ENCODE results near the gene LRRC75B. TPM values are rescaled to one million over a fixed set of nuclear protein-coding genes. Genes with fewer than 3 reads are reported as not detected.

Gene LRRC75B
- total RNA-seq, 6 experiments from 2014 or later = 11.8 to 28.0 (median 21.5) TPM

DNA sequence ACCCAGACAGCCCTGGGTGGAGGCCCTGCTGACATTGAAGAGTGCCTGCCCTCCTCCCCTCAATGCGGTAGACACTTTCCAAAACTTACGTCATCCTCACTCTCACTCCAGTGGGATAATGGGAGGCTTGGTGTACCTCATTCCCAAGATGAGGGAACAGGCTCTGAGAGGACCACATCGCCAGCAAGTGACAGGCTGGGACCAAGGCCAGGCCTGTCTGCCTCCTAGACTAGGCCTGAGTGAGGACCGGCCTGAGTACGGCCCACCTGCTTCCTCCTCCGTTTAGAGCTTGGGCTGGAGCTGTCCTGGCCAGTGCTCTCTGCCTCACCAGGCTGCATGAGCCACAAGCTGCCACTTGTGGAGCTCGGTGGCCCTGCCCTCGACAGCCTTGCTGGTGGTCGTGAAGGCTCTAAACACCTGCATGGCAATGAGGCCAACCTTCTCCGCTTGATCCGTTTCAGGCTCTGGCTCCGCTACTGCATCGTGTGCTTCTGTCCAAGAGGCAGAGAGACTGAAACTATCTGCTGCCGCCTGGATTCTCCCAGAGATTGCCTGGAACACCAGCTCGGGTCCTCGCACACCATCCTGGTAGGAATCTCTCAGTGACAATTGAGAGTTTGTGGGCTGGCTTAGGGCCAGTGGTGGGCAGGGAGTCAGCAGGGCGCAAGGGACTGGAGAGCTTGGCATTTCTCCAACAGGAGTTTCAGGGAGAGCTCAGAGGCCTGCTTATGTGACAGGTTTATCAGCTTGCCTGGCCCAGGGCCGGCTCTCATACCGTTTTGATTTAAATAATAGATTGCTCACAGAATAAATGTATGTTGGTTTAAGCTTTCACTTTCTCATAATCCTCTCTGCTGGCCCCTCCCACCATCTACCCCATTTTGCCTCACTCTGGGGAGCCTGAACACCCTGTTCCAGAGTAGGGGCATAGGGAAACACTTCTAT is 9.4 kb downstream of the LRRC75B start:
- WGBS (ENCODE audit: insufficient coverage, low coverage, low lambda C conversion rate, missing lambda C conversion rate) = 69% methylated on average over 11 of the region's 19 CpGs
- Histone ChIP-seq H3K36me3 (peaks cover 0 to 8% (median 0%) of the 10 kb centered on the region in 4 donors), H3K9me3 (no peaks in the 10 kb centered on the region), H3K4me3 (no peak overlapping the region), H3K4me1 (peaks cover 0 to 14% (median 7%) of the 10 kb centered on the region in 4 donors), H3K27me3 (no peaks in the 10 kb centered on the region), H3K27ac (peak overlapping the region in 2 of 3 donors; percentile 13 to 43)
- no peak for DNase-seq
- intact Hi-C loops (cut with DNase I) = no loop called here
- TF ChIP-seq CTCF (IDR thresholded peaks at IDR 0.05) = no peak
- no peak for TF ChIP-seq POLR2A (IDR thresholded peaks at IDR 0.05)
- peak; percentile 8 to 43 (median 24) for ATAC-seq

DNA sequence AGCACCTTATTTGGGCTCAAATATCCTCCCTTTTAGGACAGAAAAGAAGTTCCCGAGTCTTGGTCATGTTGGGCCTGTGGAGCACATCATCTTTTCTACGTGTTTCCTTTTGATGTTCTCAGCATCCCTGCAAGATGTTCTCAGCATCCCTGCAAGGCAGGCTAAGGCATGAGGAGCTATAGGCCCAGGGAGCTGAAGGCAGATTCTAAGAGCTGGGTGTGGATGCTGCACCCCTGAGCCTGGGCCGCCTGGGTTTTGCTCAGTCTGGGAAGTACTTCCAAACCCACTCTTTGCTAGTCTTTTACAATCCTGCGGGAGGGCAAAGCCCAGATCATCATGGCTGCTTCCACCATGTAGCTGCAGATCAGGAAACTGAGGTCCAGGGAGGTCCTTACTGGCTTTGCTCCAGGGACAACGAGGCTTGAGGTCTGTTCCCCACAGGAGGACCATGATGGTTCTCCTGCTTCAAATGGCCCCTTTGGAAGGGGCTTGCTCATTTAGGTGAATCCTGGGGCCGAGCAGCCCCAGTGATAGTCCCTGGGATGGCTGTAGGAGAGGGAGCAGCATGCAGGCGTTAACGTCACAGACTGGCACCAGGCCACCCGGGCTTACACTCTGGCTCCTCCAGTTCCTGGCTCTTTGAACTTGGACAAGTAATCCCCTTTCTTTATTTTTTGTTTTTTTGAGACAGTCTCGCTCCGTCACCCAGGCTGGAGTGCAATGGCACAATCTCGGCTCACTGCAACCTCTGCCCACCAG is 10.6 kb downstream of the LRRC75B start:
- no peak overlapping the region for H3K4me3 ChIP-seq

DNA sequence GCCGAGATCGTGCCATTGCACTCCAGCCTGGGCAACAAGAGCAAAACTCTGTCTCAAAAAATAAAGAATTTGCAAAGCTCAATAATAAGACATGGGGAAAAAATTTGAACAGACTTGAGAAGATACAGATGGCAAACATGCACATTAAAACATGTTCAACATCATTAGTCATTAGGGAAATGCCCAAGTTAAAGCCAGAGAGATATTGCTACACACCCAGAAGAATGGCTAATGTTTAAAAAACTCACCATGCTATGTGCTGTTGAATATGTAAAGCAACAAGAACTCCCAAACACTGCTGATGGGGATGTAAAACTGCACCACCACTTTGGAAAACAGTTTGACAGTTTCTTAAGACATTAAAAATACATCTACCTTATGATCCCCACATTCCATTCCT is 12.6 kb downstream of the LRRC75B start:
- ATAC-seq (peak in 1 of 4 donors; percentile 50), DNase-seq (no peak)
- no peaks in the 10 kb centered on the region for H3K27me3 ChIP-seq
- intact Hi-C loops (cut with DNase I) = no loop called here
- no peak overlapping the region for H3K4me3 ChIP-seq
- H3K9me3 ChIP-seq = no peaks in the 10 kb centered on the region
- H3K4me1 ChIP-seq = peaks cover 0 to 36% (median 12%) of the 10 kb centered on the region in 4 donors
- WGBS (ENCODE audit: insufficient coverage, low coverage, low lambda C conversion rate, missing lambda C conversion rate) = 92% methylated on average over 2 of the region's 2 CpGs
- TF ChIP-seq POLR2A (IDR thresholded peaks at IDR 0.05) (no peak), CTCF (IDR thresholded peaks at IDR 0.05) (no peak)
- H3K36me3 ChIP-seq = no peaks in the 10 kb centered on the region
- no peak overlapping the region for H3K27ac ChIP-seq

More for the DNA sequence above, 10.6 kb downstream of the LRRC75B start:
- DNase-seq (no peak), ATAC-seq (no peak)
- no peaks in the 10 kb centered on the region for H3K27me3 ChIP-seq
- H3K36me3 ChIP-seq = peaks cover 0 to 5% (median 0%) of the 10 kb centered on the region in 4 donors
- H3K27ac ChIP-seq = no peak overlapping the region
- 87% methylated on average over 9 of the region's 12 CpGs for WGBS (ENCODE audit: insufficient coverage, low coverage, low lambda C conversion rate, missing lambda C conversion rate)
- H3K9me3 ChIP-seq = no peaks in the 10 kb centered on the region
- intact Hi-C loops (cut with DNase I) = no loop called here
- TF ChIP-seq POLR2A (IDR thresholded peaks at IDR 0.05) (no peak), CTCF (IDR thresholded peaks at IDR 0.05) (no peak)
- H3K4me1 ChIP-seq = peaks cover 0 to 25% (median 12%) of the 10 kb centered on the region in 4 donors

GRCh38 chr22:24579258-24579601 is 13.6 kb downstream of the LRRC75B start:
- DNase-seq (no peak), ATAC-seq (no peak)
- no peak for TF ChIP-seq POLR2A (IDR thresholded peaks at IDR 0.05)
- no peak for TF ChIP-seq CTCF (IDR thresholded peaks at IDR 0.05)
- H3K27me3 ChIP-seq = no peaks in the 10 kb centered on the region
- no peaks in the 10 kb centered on the region for H3K9me3 ChIP-seq
- no peak overlapping the region for H3K4me3 ChIP-seq
- H3K36me3 ChIP-seq = peaks cover 0 to 3% (median under 1%) of the 10 kb centered on the region in 4 donors
- 64% methylated on average over 1 of the region's 1 CpG for WGBS (ENCODE audit: insufficient coverage, low coverage, low lambda C conversion rate, missing lambda C conversion rate)
- intact Hi-C loops (cut with DNase I) = no loop called here
- H3K27ac ChIP-seq = no peak overlapping the region
- H3K4me1 ChIP-seq = peaks cover 0 to 36% (median 11%) of the 10 kb centered on the region in 4 donors
